Trophoblast cell (in vitro differentiated cells and primary cell): Measurements from ENCODE around the gene MRPL23.

Experiments
- DNase-seq, 2 donors: peaks; one replicate each; pipeline ENCODE4 v3.0.0-alpha.2; 2016
- H2AFZ ChIP-seq: 2 replicates; pipeline ENCODE4 v1.6.1; 2013; ENCODE audit warnings: low read length, moderate library complexity, mild to moderate bottlenecking; ENCODE audit not compliant: insufficient read depth, poor library complexity
- H2AK5ac ChIP-seq: 2 replicates; pipeline ENCODE4 v1.6.1; 2013; ENCODE audit warnings: mild to moderate bottlenecking, low read length
- H2BK120ac ChIP-seq: 2 replicates; pipeline ENCODE4 v1.6.1; 2013; ENCODE audit warnings: low read length, mild to moderate bottlenecking, moderate library complexity; ENCODE audit not compliant: insufficient read depth, poor library complexity
- H2BK12ac ChIP-seq: 2 replicates; pipeline ENCODE4 v1.6.1; 2013; ENCODE audit warnings: mild to moderate bottlenecking, low read length, moderate library complexity
- H2BK5ac ChIP-seq: 2 replicates; pipeline ENCODE4 v1.6.1; 2013; ENCODE audit warnings: low read length, low read depth, moderate library complexity, mild to moderate bottlenecking; ENCODE audit not compliant: poor library complexity
- H3K14ac ChIP-seq: 2 replicates; pipeline ENCODE4 v1.6.1; 2013; ENCODE audit warnings: mild to moderate bottlenecking, low read length
- H3K18ac ChIP-seq: 2 replicates; pipeline ENCODE4 v1.6.1; 2013; ENCODE audit warnings: mild to moderate bottlenecking, low read length
- H3K23ac ChIP-seq: 2 replicates; pipeline ENCODE4 v1.6.1; 2013; ENCODE audit warnings: low read length
- H3K27ac ChIP-seq: 2 replicates; pipeline ENCODE4 v1.5.1; 2013; ENCODE audit warnings: low read depth, mild to moderate bottlenecking, inconsistent platforms, low read length, moderate library complexity
- H3K27me3 ChIP-seq: 2 replicates; pipeline ENCODE4 v1.6.1; 2013; ENCODE audit warnings: inconsistent platforms, mild to moderate bottlenecking, low read length, moderate library complexity; ENCODE audit not compliant: insufficient read depth
- H3K36me3 ChIP-seq, 2 experiments: 1 replicate in 1 of 2; 2 replicates in 1 of 2; pipeline ENCODE4 v1.6.1; 2013; ENCODE audit warnings: low read length in 2 of 2, mild to moderate bottlenecking in 2 of 2, moderate library complexity in 1 of 2; ENCODE audit not compliant: insufficient read depth in 2 of 2, control insufficient read depth in 1 of 2
- H3K4ac ChIP-seq: 2 replicates; pipeline ENCODE4 v1.6.1; 2013; ENCODE audit warnings: low read depth, mild to moderate bottlenecking, low read length, moderate library complexity
- H3K4me1 ChIP-seq, 2 experiments: 1 replicate in 1 of 2; 2 replicates in 1 of 2; pipeline ENCODE4 v1.6.1; 2013; ENCODE audit warnings: low read length in 2 of 2, mild to moderate bottlenecking in 2 of 2, moderate library complexity in 1 of 2; ENCODE audit not compliant: insufficient read depth in 2 of 2, control insufficient read depth in 1 of 2
- H3K4me2 ChIP-seq: 2 replicates; pipeline ENCODE4 v1.6.1; 2013; ENCODE audit warnings: inconsistent platforms, mild to moderate bottlenecking, low read length, moderate library complexity
- H3K4me3 ChIP-seq: 2 replicates; pipeline ENCODE4 v1.5.1; 2013; ENCODE audit warnings: mild to moderate bottlenecking, low read depth, low read length, inconsistent platforms
- H3K79me1 ChIP-seq: one replicate; pipeline ENCODE4 v1.6.1; 2013; ENCODE audit warnings: low read length
- H3K79me2 ChIP-seq: 2 replicates; pipeline ENCODE4 v1.6.1; 2013; ENCODE audit warnings: low read length, mild to moderate bottlenecking; ENCODE audit not compliant: control insufficient read depth, insufficient read depth, poor library complexity
- H3K9ac ChIP-seq: 2 replicates; pipeline ENCODE4 v1.6.1; 2013; ENCODE audit warnings: mild to moderate bottlenecking, low read length
- H3K9me3 ChIP-seq: 2 replicates; pipeline ENCODE4 v1.6.1; 2013; ENCODE audit warnings: low read depth, mild to moderate bottlenecking, control low read depth, inconsistent platforms, low read length; ENCODE audit not compliant: insufficient read depth
- H4K12ac ChIP-seq: 2 replicates; pipeline ENCODE4 v1.6.1; 2013; ENCODE audit warnings: low read depth, mild to moderate bottlenecking, low read length, moderate library complexity
- H4K8ac ChIP-seq: 2 replicates; pipeline ENCODE4 v1.6.1; 2013; ENCODE audit warnings: low read depth, mild to moderate bottlenecking, low read length, moderate library complexity
- H4K91ac ChIP-seq: one replicate; pipeline ENCODE4 v1.6.1; 2013; ENCODE audit warnings: low read depth, mild to moderate bottlenecking, low read length, moderate library complexity
- WGBS: extraction: QIAGEN DNeasy Blood & Tissue Kit; methylation state at CpG from one replicate; pipeline ENCODE4 v1.1.7; 2013; ENCODE audit warnings: missing lambda C conversion rate; ENCODE audit not compliant: insufficient read length, insufficient coverage; ENCODE audit errors: extremely low coverage; 5-methylcytosine and 5-hydroxymethylcytosine counted together

Gene MRPL23

GRCh38 chr11:1998290-1998689, 51.2 kb downstream of the MRPL23 start:
- Histone ChIP-seq H4K8ac (no peak overlapping the region), H3K4me3 (no peak overlapping the region), H3K9me3 (no peaks in the 10 kb centered on the region), H3K14ac (no peak overlapping the region), H2AK5ac (no peak overlapping the region), H4K91ac (no peak overlapping the region), H3K23ac (no peak overlapping the region), H3K27me3 (no peaks in the 10 kb centered on the region), H3K9ac (no peak overlapping the region), H4K12ac (no peak overlapping the region), H2BK12ac (no peak overlapping the region), H3K79me2 (no peaks in the 10 kb centered on the region), H3K4me1 (peaks cover under 1 to 4% of the 10 kb centered on the region in 2 experiments), H3K18ac (no peak overlapping the region), H3K27ac (no peak overlapping the region), H3K4me2 (no peak overlapping the region), H2BK5ac (no peak overlapping the region), H3K79me1 (peaks cover 4% of the 10 kb centered on the region), H3K4ac (no peak overlapping the region), H2BK120ac (no peak overlapping the region), H2AFZ (no peak overlapping the region), H3K36me3 (no peaks in the 10 kb centered on the region)
- no CpG with 5 or more reads among the region's 28 CpGs for WGBS
- DNase-seq: no peak

GRCh38 chr11:1998861-1999260, 51.7 kb downstream of the MRPL23 start:
- no peak overlapping the region for H2BK120ac ChIP-seq
- H3K14ac ChIP-seq: no peak overlapping the region
- no peak overlapping the region for H2AFZ ChIP-seq
- H2BK5ac ChIP-seq: no peak overlapping the region
- no peak for DNase-seq
- H3K23ac ChIP-seq: no peak overlapping the region
- no peaks in the 10 kb centered on the region for H3K36me3 ChIP-seq
- H4K8ac ChIP-seq: no peak overlapping the region
- H3K79me1 ChIP-seq: peaks cover 4% of the 10 kb centered on the region
- no CpG with 5 or more reads among the region's 15 CpGs for WGBS
- H4K91ac ChIP-seq: no peak overlapping the region
- H3K18ac ChIP-seq: no peak overlapping the region
- H3K27ac ChIP-seq: no peak overlapping the region
- no peak overlapping the region for H4K12ac ChIP-seq
- no peak overlapping the region for H2BK12ac ChIP-seq
- peaks cover 0 to 4% of the 10 kb centered on the region in 2 experiments for H3K4me1 ChIP-seq
- H3K4ac ChIP-seq: no peak overlapping the region
- H3K79me2 ChIP-seq: no peaks in the 10 kb centered on the region
- H3K4me2 ChIP-seq: no peak overlapping the region
- H2AK5ac ChIP-seq: no peak overlapping the region
- no peak overlapping the region for H3K4me3 ChIP-seq
- no peaks in the 10 kb centered on the region for H3K27me3 ChIP-seq
- no peaks in the 10 kb centered on the region for H3K9me3 ChIP-seq
- no peak overlapping the region for H3K9ac ChIP-seq

GRCh38 chr11:2002042-2002776, 55.1 kb downstream of the MRPL23 start:
- no CpG with 5 or more reads among the region's 42 CpGs for WGBS
- Histone ChIP-seq H2BK12ac (no peak overlapping the region), H3K9me3 (no peaks in the 10 kb centered on the region), H3K4me3 (no peak overlapping the region), H4K12ac (no peak overlapping the region), H3K27ac (no peak overlapping the region), H2AK5ac (no peak overlapping the region), H3K36me3 (no peaks in the 10 kb centered on the region), H3K23ac (no peak overlapping the region), H3K27me3 (no peaks in the 10 kb centered on the region), H2BK120ac (no peak overlapping the region), H2BK5ac (no peak overlapping the region), H4K91ac (no peak overlapping the region), H3K79me1 (no peaks in the 10 kb centered on the region), H3K4me1 (no peaks in the 10 kb centered on the region), H3K18ac (no peak overlapping the region), H2AFZ (no peak overlapping the region), H3K79me2 (no peaks in the 10 kb centered on the region), H4K8ac (no peak overlapping the region), H3K9ac (no peak overlapping the region), H3K4me2 (no peak overlapping the region), H3K4ac (no peak overlapping the region), H3K14ac (no peak overlapping the region)
- no peak for DNase-seq

- Histone ChIP-seq H3K4me2 (no peak overlapping the region), H3K9ac (no peak overlapping the region), H3K79me1 (no peaks in the 10 kb centered on the region), H3K9me3 (no peaks in the 10 kb centered on the region), H4K12ac (no peak overlapping the region), H3K79me2 (no peaks in the 10 kb centered on the region), H3K4me3 (no peak overlapping the region), H2AK5ac (no peak overlapping the region), H3K18ac (no peak overlapping the region), H2AFZ (no peak overlapping the region), H3K27me3 (no peaks in the 10 kb centered on the region), H2BK5ac (no peak overlapping the region), H3K4me1 (no peaks in the 10 kb centered on the region), H4K91ac (no peak overlapping the region), H3K23ac (no peak overlapping the region), H2BK12ac (no peak overlapping the region), H3K4ac (no peak overlapping the region), H3K27ac (no peak overlapping the region), H3K36me3 (no peaks in the 10 kb centered on the region), H4K8ac (no peak overlapping the region), H3K14ac (no peak overlapping the region), H2BK120ac (no peak overlapping the region)
- DNase-seq: no peak
- WGBS: no CpG with 5 or more reads among the region's 19 CpGs
These were observed 55.7 kb downstream of the MRPL23 start for GRCh38 chr11:2002807-2003206.
